ENCODE results near the gene DTX3L. TPM values are rescaled to one million over a fixed set of nuclear protein-coding genes. Genes with fewer than 3 reads are reported as not detected.

The DTX3L gene
- total RNA-seq, 4 donors from 2014 or later, result 21.6 to 33.5 (median 21.8) TPM

DNA sequence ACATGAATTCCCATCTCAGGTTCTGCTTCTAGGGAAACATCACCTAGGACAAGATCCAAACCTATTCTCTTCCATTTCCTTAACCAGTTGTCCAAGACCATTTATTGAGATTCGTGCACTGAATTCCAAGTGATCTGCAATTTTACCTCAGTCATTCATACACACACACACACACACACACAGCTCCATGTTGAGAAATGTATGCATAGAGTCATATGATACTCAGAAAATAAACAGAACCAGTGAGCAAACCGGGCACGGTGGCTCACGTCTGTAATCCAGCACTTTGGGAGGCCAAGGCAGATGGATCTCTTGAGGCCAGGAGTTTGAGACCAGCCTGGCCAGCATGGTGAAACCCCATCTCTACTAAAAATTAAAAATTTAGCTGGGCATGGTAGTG, 43.3 kb upstream of the DTX3L start:
- H3K36me3 ChIP-seq, result no peaks in the 10 kb centered on the region
- TF ChIP-seq EP300 (IDR thresholded peaks at IDR 0.05) (no peak), POLR2A (IDR thresholded peaks at IDR 0.05; ENCODE audit: low read depth) (no peak), POLR2AphosphoS5 (IDR thresholded peaks at IDR 0.05) (no peak), CTCF (IDR thresholded peaks at IDR 0.05) (no peak)

DNA sequence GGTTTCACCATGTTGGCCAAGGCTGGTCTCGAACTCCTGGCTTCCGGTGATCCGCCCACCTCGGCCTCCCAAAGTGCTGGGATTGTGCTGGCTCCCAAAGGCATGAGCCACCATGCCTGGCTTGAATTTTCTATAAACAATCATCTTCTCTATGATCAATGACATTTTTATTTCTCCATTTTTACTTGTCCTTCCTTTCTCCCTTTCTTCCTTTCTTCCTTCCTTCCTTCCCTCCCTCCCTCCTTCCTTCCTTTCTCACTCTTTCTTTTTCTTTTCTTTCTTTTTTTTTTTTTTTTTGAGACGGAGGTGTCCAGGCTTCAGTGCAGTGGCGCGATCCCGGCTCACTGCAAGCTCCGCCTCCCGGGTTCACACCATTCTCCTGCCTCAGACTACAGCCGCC, 40.8 kb upstream of the DTX3L start:
- DNase-seq (ENCODE audit: extremely low spot score), result no peak
- no peak for TF ChIP-seq EP300 (IDR thresholded peaks at IDR 0.05)
- no peak for TF ChIP-seq POLR2AphosphoS5 (IDR thresholded peaks at IDR 0.05)
- no peak for TF ChIP-seq CTCF (IDR thresholded peaks at IDR 0.05)
- TF ChIP-seq POLR2A (IDR thresholded peaks at IDR 0.05; ENCODE audit: low read depth), result no peak
- Histone ChIP-seq H3K4me3 (no peak overlapping the region), H3K27me3 (no peaks in the 10 kb centered on the region), H3K27ac (replicated peaks in 1 of 4) (no peak overlapping the region), H3K4me1 (no peaks in the 10 kb centered on the region), H3K36me3 (peaks cover 5 to 22% (median 14%) of the 10 kb centered on the region in 4 donors), H3K9me3 (no peaks in the 10 kb centered on the region)
- WGBS, result 93% methylated on average over 11 of the region's 11 CpGs
- intact Hi-C loops (cut with DNase I), result no loop called here

More for the DNA sequence above, 43.3 kb upstream of the DTX3L start:
- no peak overlapping the region for H3K4me3 ChIP-seq
- H3K27me3 ChIP-seq, result no peaks in the 10 kb centered on the region
- intact Hi-C loops (cut with DNase I), result no loop called here
- H3K4me1 ChIP-seq, result no peaks in the 10 kb centered on the region
- no peak overlapping the region for H3K27ac ChIP-seq (replicated peaks in 1 of 4)
- no peak for DNase-seq (ENCODE audit: extremely low spot score)
- H3K9me3 ChIP-seq, result no peaks in the 10 kb centered on the region
- 89% methylated on average over 4 of the region's 4 CpGs for WGBS

DNA sequence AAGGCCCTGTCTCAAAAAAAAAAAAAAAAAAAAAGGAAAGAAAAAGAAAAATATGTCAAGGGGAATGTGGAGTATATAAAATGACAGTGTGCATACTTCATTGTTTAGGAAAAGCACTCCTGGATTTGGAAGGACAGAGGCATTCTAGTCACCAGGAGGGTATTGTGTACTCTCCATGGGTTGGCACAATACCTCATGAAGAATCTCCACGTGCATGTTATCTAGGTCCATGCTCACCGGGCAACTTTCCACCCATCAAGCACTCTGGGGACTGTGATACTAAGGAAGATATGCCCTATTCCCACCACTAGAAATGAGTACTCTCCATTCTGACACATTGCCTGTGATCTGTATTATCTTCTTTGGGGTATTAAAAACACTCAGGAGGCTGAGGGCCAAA, 34.0 kb upstream of the DTX3L start:
- no peak overlapping the region for H3K4me3 ChIP-seq
- no peak for TF ChIP-seq POLR2A (IDR thresholded peaks at IDR 0.05; ENCODE audit: low read depth)
- no peak for TF ChIP-seq EP300 (IDR thresholded peaks at IDR 0.05)
- TF ChIP-seq CTCF (IDR thresholded peaks at IDR 0.05), result no peak
- no peak for TF ChIP-seq POLR2AphosphoS5 (IDR thresholded peaks at IDR 0.05)
- H3K27ac ChIP-seq (replicated peaks in 1 of 4), result no peak overlapping the region
- H3K4me1 ChIP-seq, result no peaks in the 10 kb centered on the region
- intact Hi-C loops (cut with DNase I), result no loop called here
- no peak for DNase-seq (ENCODE audit: extremely low spot score)
- H3K27me3 ChIP-seq, result no peaks in the 10 kb centered on the region
- H3K9me3 ChIP-seq, result no peaks in the 10 kb centered on the region
- peaks cover 33 to 89% (median 67%) of the 10 kb centered on the region in 4 donors for H3K36me3 ChIP-seq
- 81% methylated on average over 2 of the region's 2 CpGs for WGBS

GRCh38 chr3:122533480-122533879, 30.7 kb upstream of the DTX3L start:
- Histone ChIP-seq H3K4me1 (no peaks in the 10 kb centered on the region), H3K36me3 (peaks cover 34 to 98% (median 75%) of the 10 kb centered on the region in 4 donors), H3K9me3 (no peaks in the 10 kb centered on the region), H3K27me3 (no peaks in the 10 kb centered on the region), H3K4me3 (no peak overlapping the region), H3K27ac (replicated peaks in 1 of 4) (no peak overlapping the region)
- no peak for DNase-seq (ENCODE audit: extremely low spot score)
- TF ChIP-seq CTCF (IDR thresholded peaks at IDR 0.05) (no peak), EP300 (IDR thresholded peaks at IDR 0.05) (no peak), POLR2AphosphoS5 (IDR thresholded peaks at IDR 0.05) (no peak), POLR2A (IDR thresholded peaks at IDR 0.05; ENCODE audit: low read depth) (no peak)
- WGBS, result 94% methylated on average over 2 of the region's 2 CpGs
- intact Hi-C loops (cut with DNase I), result no loop called here

DNA sequence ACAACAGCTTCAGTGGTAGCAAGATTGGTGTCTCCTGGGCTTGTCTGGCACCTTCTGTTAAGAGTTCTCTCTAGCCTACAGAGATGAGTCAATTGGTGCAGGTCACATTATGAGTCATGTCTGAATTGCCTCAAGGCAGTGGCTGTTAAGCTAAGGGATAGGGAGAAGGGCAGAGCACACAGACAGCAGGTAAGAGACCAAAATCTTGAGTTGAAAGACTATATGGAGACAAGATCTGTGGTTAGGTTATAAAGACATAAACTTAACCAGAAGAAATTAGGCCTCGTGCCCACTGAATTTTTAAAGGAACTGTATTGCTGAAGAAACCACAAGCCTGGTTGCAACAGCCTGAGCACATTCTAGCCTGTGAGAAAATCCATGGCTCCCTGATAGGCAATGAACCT, 30.2 kb upstream of the DTX3L start:
- Histone ChIP-seq H3K27ac (replicated peaks in 1 of 4) (no peak overlapping the region), H3K4me3 (no peak overlapping the region), H3K4me1 (no peaks in the 10 kb centered on the region), H3K9me3 (no peaks in the 10 kb centered on the region), H3K36me3 (peaks cover 34 to 98% (median 71%) of the 10 kb centered on the region in 4 donors), H3K27me3 (no peaks in the 10 kb centered on the region)
- TF ChIP-seq EP300 (IDR thresholded peaks at IDR 0.05), result no peak
- no peak for TF ChIP-seq CTCF (IDR thresholded peaks at IDR 0.05)
- no peak for TF ChIP-seq POLR2A (IDR thresholded peaks at IDR 0.05; ENCODE audit: low read depth)
- no peak for TF ChIP-seq POLR2AphosphoS5 (IDR thresholded peaks at IDR 0.05)
- intact Hi-C loops (cut with DNase I), result no loop called here
- DNase-seq (ENCODE audit: extremely low spot score), result no peak
- 91% methylated on average over 1 of the region's 1 CpG for WGBS

Data from esophagus muscularis mucosa (tissue), 4 donors.